ENCODE measurements around the gene ADAMTS16.
"Not testable (repeated sequence)": the region's sequence is repeated elsewhere in the genome, so short reads cannot be mapped to it uniquely, and the experiment has no call there.

Gene ADAMTS16

GRCh38 chr5:5139777-5140478 is at the start of gene ADAMTS16:
Gene ADAMTS16, plus strand, starts transcription at chr5:5140330. Its CDS starts 138 bp downstream, at chr5:5140468.
- DNase-seq (ENCODE audit: low spot score) = no peak

GRCh38 chr5:5092149-5092548 is 48.0 kb upstream of the ADAMTS16 start:
- DNase-seq (ENCODE audit: low spot score) = no peak

GRCh38 chr5:5100635-5101034 is 39.5 kb upstream of the ADAMTS16 start:
- DNase-seq (ENCODE audit: low spot score) = no peak

GRCh38 chr5:5101676-5102075 is 38.5 kb upstream of the ADAMTS16 start:
- DNase-seq (ENCODE audit: low spot score) = no peak

- no peak for DNase-seq (ENCODE audit: low spot score)
Observed at GRCh38 chr5:5103245-5103644, 36.9 kb upstream of the ADAMTS16 start.

GRCh38 chr5:5104550-5104949 is 35.6 kb upstream of the ADAMTS16 start:
- no peak for DNase-seq (ENCODE audit: low spot score)

GRCh38 chr5:5105531-5105930 is 34.6 kb upstream of the ADAMTS16 start:
- no peak for DNase-seq (ENCODE audit: low spot score)

- no peak for DNase-seq (ENCODE audit: low spot score)
Observed at GRCh38 chr5:5116956-5117355, 23.2 kb upstream of the ADAMTS16 start.

- no peak for DNase-seq (ENCODE audit: low spot score)
Observed at GRCh38 chr5:5122776-5123175, 17.4 kb upstream of the ADAMTS16 start.

- no peak for DNase-seq (ENCODE audit: low spot score)
Observed at GRCh38 chr5:5124231-5124630, 15.9 kb upstream of the ADAMTS16 start.

- no peak for DNase-seq (ENCODE audit: low spot score)
Observed at GRCh38 chr5:5126444-5126843, 13.7 kb upstream of the ADAMTS16 start.

- DNase-seq (ENCODE audit: low spot score) = no peak
Observed at GRCh38 chr5:5128766-5129165, 11.4 kb upstream of the ADAMTS16 start.

- no peak for DNase-seq (ENCODE audit: low spot score)
Observed at GRCh38 chr5:5132234-5132633, 7.9 kb upstream of the ADAMTS16 start.

GRCh38 chr5:5132693-5133295 is 7.3 kb upstream of the ADAMTS16 start:
- no peak for DNase-seq (ENCODE audit: low spot score)

GRCh38 chr5:5134107-5134506 is 6.0 kb upstream of the ADAMTS16 start:
- no peak for DNase-seq (ENCODE audit: low spot score)

GRCh38 chr5:5135957-5136676 is 4.0 kb upstream of the ADAMTS16 start:
- DNase-seq (ENCODE audit: low spot score) = peak; percentile 38

GRCh38 chr5:5137851-5138250 is 2.3 kb upstream of the ADAMTS16 start:
- not testable (repeated sequence) for DNase-seq (ENCODE audit: low spot score)

- no peak for DNase-seq (ENCODE audit: low spot score)
Observed at GRCh38 chr5:5139336-5139776, 774 bp upstream of the ADAMTS16 start.

- no peak for DNase-seq (ENCODE audit: low spot score)
Observed at GRCh38 chr5:5140479-5141338, 579 bp downstream of the ADAMTS16 start.

GRCh38 chr5:5141339-5141599 is 1.1 kb downstream of the ADAMTS16 start:
- no peak for DNase-seq (ENCODE audit: low spot score)

GRCh38 chr5:5141625-5142525 is 1.7 kb downstream of the ADAMTS16 start:
- DNase-seq (ENCODE audit: low spot score) = no peak

Data from HuH-7.5 (cell line).